Suprapubic skin (tissue), 4 donors: ENCODE measurements around the gene SYK.

Experiments
- CTCF ChIP-seq, 2 donors: fragments of 200-600 bp in 1 of 2; fragments of 450-650 bp in 1 of 2; sonication (generic) in 1 of 2; IDR thresholded peaks; one replicate each; pipeline ENCODE4 v1.5.1; 2016 to 2019; ENCODE audit warnings: antibody characterized with exemption in 2 of 2, mild to moderate bottlenecking in 1 of 2, moderate library complexity in 1 of 2
- POLR2A ChIP-seq, 2 donors: fragments of 450-650 bp; IDR thresholded peaks; one replicate each; pipeline ENCODE4 v1.6.1; 2017; ENCODE audit warnings: antibody characterized with exemption in 2 of 2, mild to moderate bottlenecking in 2 of 2, moderate library complexity in 2 of 2
- POLR2AphosphoS5 ChIP-seq, 3 donors: sonication (generic); formaldehyde crosslinking; IDR thresholded peaks; one replicate each; pipeline ENCODE4 v1.6.1; 2017; ENCODE audit warnings: antibody characterized with exemption in 3 of 3

GRCh38 chr9:90898228-90898627 lies 96.6 kb downstream of the SYK start:
- TF ChIP-seq POLR2A (IDR thresholded peaks at IDR 0.05) (no peak), CTCF (IDR thresholded peaks at IDR 0.05) (no peak), POLR2AphosphoS5 (IDR thresholded peaks at IDR 0.05) (no peak)
